HG03060 (cell line): ENCODE data around the gene AMZ1.

Source experiments
- ATAC-seq: cut with Tn5 transposase; IDR thresholded peaks from one replicate; pipeline ENCODE4 v1.9.1; 2021; ENCODE audit warnings: low read depth, moderate number of reproducible peaks; ENCODE audit not compliant: unreplicated experiment

AMZ1 gene

DNA sequence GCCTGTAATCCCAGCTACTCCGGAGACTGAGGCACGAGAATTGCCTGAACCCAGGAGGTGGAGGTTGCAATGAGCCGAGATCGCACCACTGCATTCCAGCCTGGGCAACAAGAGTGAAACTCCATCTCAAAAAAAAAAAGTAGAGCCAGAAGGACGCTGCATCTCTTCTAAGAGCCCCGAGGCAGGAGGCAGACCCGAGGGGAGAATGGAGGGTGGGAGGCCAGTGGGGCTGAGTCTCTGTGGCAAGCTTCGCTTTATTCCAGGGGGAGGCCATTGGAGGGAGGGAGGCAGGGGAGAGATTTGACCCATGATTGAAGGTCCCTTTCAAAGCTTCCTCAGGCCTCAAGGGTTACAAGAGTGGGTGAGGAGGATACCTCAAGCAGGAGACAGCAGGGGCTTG is 37.6 kb upstream of the AMZ1 start:
- ATAC-seq: no peak

- no peak for ATAC-seq
These were observed 36.7 kb upstream of the AMZ1 start for GRCh38 chr7:2651336-2651735.

DNA sequence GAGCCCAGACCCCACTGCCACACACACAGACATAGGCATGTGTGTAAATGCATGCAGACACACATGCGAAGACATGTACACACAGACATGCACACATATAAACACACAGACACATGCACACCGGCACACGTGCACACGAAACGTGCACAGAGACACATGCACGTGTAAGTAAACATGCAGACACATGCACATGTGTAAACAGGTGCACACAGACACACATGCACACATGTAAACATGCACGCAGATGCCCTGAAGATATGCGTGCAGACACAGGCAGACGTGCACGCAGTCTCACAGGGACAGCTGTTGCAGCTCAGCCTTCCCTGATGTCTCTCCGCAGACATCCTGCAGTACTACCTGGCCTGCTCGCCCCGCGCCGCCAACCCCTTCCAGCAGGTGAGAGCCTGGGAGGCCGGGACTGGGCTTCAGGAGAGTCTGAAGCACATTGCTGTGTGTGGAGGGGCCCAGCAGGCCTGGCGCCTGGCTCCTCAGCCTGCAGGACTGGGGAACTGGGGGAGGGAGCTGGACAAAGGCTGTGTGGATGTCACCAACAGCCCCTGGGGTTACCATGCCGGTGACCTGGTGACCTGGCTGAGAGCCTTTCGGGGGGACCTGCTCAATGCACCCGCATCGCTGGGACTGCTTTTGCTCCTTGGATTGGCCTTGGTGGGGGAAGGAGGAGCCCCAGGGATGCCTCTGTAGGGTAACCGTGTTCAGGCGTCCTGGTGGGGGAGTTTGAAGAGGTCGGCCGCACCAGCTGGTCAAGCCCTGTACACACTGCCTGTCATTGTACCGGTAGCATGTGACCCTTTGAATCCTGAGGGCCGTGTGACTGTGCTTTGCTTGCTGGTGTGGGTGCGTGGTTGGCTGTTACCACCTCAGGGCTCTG is 35.9 kb upstream of the AMZ1 start:
- ATAC-seq: no peak

GRCh38 chr7:2652736-2653060 is 35.3 kb upstream of the AMZ1 start:
- no peak for ATAC-seq

- ATAC-seq: no peak
These were observed 33.9 kb upstream of the AMZ1 start for GRCh38 chr7:2654059-2654458.

DNA sequence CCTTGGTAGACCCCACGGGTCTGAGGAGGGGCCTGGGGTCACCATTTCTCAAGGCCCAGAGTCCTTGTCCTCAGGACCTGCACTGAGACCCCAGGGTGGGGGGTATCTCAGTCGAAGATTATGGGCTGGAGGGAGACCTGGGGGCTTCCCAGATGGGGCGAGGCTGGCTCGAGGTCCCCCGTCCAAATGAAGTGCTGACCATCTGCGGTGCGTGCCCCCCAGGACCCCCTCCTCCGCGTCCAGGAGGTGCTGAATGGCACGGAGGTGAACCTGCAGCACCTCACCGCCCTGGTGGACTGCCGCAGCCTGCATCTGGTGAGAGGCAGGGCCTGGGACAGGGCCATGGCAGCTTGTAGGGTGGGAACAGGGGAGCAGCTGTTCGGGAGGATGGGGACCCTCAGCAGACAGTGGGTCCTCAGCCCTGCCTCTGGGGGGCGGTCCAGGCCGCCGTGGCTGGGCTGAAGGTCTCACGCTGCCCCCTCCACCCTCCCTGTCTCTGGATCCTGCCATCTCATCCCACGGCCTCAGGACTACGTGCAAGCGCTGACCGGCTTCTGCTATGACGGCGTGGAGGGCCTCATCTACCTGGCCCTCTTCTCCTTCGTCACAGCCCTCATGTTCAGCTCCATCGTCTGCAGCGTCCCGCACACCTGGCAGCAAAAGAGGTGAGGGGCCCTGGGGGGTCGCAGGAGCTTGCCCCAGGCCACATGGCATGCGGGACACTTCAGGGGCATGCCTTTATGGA is 32.0 kb upstream of the AMZ1 start:
- no peak for ATAC-seq

DNA sequence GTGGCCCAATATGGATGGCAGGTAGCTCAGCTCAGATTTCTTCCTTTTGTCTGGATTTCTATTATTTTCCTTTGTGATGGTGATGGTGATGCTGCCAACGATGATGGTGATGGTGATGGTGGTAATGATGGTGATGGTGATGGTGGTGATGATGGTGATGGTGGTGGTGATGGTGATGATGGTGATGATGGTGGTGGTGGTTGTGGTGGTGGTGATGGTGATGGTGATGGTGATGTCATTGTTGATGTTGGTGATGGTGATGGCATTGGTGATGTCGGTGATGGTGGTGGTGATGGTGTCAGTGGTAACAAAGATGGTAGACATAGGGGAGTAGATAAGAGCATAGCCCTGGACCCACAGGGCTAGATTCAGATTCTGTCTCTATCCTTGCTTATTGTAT is 30.8 kb upstream of the AMZ1 start:
- no peak for ATAC-seq

DNA sequence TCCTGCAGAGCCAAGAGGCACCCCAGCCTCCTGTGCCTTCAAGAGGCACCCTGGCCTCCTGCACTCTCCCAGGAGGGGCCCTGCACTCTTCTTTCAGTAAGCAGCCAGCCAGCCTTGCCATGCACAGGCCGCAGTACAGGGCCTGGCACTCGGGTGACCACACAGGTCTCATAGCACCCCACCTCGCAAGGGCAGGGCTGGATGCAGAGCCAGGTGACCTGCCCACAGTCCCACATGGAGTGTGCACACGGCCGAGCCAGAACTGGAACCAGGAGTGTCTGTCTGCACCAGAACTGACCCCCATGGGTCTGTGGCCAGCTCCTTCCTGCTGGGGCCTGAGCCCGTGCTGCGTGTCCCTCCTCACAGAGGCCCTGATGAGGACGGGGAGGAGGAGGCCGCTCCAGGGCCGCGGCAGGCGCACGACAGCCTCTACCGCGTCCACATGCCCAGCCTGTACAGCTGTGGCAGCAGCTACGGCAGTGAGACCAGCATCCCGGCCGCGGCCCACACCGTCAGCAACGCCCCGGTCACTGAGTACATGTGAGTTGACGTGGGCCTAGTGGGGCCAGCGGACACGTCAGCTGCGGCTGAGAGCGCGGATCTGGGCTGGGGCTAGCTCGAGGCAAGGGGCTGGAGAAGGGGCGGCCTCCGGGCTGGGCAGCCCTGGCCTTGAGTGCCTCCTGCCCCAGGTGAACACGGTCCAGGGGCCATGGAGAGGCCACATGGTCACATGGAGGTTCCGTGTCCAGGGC is 29.9 kb upstream of the AMZ1 start:
- no peak for ATAC-seq

- ATAC-seq: no peak
These were observed 29.1 kb upstream of the AMZ1 start for GRCh38 chr7:2658941-2659340.

- no peak for ATAC-seq
These were observed 28.2 kb upstream of the AMZ1 start for GRCh38 chr7:2659556-2660358.

DNA sequence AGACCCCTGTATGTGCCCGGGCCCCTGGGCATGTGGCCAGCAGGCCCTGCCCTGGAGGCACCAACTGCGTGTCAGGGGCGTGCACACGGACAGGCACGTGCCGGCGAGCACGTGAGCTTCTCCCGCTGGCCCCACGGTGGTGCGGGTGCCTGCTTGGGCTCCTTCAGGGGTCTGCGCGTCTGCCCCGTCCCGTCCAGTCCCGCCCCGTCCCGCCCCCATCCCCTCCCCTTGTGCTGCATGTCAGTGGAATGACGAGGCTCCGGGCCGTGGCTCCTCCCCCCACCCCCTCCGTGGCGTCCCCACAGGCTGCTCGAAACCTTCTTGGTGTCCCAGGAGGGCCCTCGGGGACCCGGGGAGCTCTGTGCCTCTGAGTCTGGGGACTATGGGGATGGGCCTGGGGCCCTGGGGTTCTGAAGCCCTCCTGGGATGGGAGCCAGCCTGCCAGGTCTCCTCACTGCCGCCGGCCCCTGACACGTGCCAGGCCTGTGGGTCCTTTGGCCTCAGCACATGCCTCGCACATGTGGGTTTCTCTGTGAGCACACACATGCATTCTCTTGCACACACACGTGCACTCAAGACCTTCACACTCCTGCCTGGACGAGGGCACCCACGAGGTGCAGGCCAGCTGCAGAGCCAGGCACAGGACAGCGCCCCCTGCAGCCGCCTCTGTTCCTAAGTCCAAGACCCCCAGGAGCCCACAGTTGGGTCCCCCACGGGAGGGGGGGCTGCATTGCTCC is 27.5 kb upstream of the AMZ1 start:
- no peak for ATAC-seq

DNA sequence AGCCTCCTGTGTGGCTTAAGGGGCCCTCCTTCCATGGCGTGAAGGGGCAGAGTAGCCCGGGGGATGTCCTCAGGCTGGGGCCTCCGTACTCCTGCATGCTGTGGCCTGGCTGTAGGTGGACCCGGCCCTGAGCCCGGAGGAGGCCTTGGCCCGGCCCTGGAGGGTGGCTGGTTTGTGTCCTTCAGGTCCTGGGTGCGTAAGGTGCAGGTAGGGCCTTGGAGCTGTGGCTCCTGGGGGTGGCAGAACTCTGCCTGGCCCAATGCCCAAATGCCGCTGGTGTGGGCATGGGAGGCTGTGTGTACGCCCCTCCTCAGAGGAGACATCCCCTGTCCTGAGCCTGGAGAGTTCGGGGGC is 26.9 kb upstream of the AMZ1 start:
- ATAC-seq: no peak

GRCh38 chr7:2661602-2662272 is 26.3 kb upstream of the AMZ1 start:
- ATAC-seq: no peak

- ATAC-seq: no peak
These were observed 25.5 kb upstream of the AMZ1 start for GRCh38 chr7:2662273-2663120.

DNA sequence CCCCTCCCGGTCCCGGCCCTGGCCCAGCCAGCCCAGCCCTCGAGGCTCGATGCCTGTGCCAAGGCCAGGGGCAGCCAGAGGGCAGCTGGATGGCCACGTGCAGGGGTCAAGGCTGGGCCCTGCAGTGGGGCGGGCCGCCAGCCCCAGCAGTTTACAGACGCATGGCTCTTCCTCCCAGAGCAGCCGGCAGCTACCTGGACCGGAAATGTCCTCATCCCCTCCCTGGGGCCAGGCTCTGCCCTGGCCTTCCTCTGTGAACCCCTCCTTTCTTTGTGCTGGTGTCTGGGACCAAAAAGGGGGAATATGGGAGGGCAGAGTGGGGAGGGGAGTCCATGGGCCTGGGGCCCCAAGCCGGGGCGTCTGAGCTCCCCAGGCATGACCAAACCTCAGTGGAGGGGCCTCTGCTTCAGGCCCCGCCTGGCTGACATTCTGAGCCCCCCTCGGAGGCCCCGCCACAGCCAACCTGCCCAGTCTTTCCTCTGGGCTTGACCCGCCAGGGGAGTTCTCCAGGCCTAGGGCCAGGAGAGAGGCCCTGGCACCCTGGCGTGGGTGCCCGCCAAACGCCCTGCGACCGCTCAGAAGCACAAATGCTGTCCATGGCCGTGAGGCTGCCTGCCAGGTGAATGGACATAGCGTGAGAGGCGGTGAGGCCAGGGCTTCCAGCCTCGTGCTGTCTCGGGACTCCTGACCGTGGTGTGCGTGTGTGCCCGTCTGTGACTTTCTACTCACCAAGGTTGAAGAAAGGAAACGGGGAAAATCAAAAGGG is 24.7 kb upstream of the AMZ1 start:
- ATAC-seq: no peak

- no peak for ATAC-seq
These were observed 24.0 kb upstream of the AMZ1 start for GRCh38 chr7:2663960-2664359.

- ATAC-seq: no peak
These were observed 22.6 kb upstream of the AMZ1 start for GRCh38 chr7:2665359-2665791.

- no peak for ATAC-seq
These were observed 21.8 kb upstream of the AMZ1 start for GRCh38 chr7:2666155-2666554.
